SH-SY5Y (cell line): Measurements from ENCODE around the gene ANKRD65.

Experiments used
- GATA2 ChIP-seq: IDR thresholded peaks from 2 replicates; pipeline ENCODE4 v1.6.1; 2011; ENCODE audit warnings: mild to moderate bottlenecking, low read depth, low read length
- GATA3 ChIP-seq: IDR thresholded peaks from 2 replicates; pipeline ENCODE4 v1.6.1; 2011; ENCODE audit warnings: low read depth, mild to moderate bottlenecking, low read length, moderate library complexity

DNA sequence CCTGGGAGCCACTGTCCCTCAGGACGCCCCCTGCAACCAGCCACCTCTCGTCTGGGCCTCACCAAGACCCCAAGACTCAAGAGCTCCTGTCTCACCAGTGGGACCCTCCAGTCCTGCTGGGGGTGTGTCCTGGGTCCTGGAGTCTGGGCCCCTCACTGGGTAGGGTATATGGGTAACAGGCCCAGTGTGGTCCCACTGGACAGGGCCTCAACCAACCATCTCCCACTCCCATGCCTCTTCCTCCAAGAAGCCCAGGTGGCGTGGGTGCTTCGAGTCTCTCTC lies 13.7 kb upstream of the ANKRD65 start:
- no peak for TF ChIP-seq GATA3
- TF ChIP-seq GATA2: no peak
